ENCODE measurements around the gene SPSB4. TPM values are rescaled to one million over a fixed set of nuclear protein-coding genes. Genes with fewer than 3 reads are reported as not detected.
A peak's percentile ranks its signal among the peaks of the same experiment; 100 is the strongest.

The SPSB4 gene
- total and polyA plus RNA-seq, 2 of the 13 experiments (the other 11 are each of a cell fraction or from before 2014, with no cell fraction given), result not detected

DNA sequence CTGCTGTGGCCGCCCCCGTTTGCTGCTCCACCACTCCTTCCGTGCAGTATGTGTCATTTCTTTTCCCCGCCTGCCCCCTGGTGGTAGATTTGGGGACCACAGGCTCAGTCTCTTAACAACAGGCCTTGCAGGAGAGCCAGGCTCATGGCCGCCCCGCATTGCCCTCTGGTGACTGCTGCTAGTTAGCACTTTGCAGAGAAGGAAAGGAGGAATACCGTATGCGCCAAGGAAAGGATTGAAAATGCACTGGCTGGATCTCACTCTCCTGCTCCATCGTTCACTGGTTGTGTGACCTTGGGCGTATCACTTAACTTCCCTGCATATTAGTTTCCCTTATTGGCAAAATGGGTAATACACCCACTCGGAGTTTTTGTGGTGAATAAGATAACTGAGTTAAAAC, 141.2 kb downstream of the SPSB4 start (continued):
- TF ChIP-seq ZFP36L2 (CRISPR knock-in tag; IDR thresholded peaks at IDR 0.05), result no peak
- TF ChIP-seq IKZF1 (IDR thresholded peaks at IDR 0.05), result no peak
- no peak for TF ChIP-seq ZNF776 (CRISPR knock-in tag; IDR thresholded peaks at IDR 0.05)
- TF ChIP-seq ZNF775 (CRISPR knock-in tag; IDR thresholded peaks at IDR 0.05; ENCODE audit: borderline replicate concordance), result no peak
- peak; percentile 32; the same call in 1 of the 2 replicates for TF ChIP-seq YEATS2 (CRISPR knock-in tag; IDR thresholded peaks at IDR 0.05; ENCODE audit: borderline replicate concordance)
- TF ChIP-seq, protein P1, sequence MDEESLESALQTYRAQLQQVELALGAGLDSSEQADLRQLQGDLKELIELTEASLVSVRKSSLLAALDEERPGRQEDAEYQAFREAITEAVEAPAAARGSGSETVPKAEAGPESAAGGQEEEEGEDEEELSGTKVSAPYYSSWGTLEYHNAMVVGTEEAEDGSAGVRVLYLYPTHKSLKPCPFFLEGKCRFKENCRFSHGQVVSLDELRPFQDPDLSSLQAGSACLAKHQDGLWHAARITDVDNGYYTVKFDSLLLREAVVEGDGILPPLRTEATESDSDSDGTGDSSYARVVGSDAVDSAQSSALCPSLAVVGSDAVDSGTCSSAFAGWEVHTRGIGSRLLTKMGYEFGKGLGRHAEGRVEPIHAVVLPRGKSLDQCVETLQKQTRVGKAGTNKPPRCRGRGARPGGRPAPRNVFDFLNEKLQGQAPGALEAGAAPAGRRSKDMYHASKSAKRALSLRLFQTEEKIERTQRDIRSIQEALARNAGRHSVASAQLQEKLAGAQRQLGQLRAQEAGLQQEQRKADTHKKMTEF (CRISPR knock-in tag; IDR thresholded peaks at IDR 0.05), result no peak
- TF ChIP-seq TP53 (CRISPR knock-in tag; conservative IDR thresholded peaks at IDR 0.05), result no peak
- TF ChIP-seq, protein P2, sequence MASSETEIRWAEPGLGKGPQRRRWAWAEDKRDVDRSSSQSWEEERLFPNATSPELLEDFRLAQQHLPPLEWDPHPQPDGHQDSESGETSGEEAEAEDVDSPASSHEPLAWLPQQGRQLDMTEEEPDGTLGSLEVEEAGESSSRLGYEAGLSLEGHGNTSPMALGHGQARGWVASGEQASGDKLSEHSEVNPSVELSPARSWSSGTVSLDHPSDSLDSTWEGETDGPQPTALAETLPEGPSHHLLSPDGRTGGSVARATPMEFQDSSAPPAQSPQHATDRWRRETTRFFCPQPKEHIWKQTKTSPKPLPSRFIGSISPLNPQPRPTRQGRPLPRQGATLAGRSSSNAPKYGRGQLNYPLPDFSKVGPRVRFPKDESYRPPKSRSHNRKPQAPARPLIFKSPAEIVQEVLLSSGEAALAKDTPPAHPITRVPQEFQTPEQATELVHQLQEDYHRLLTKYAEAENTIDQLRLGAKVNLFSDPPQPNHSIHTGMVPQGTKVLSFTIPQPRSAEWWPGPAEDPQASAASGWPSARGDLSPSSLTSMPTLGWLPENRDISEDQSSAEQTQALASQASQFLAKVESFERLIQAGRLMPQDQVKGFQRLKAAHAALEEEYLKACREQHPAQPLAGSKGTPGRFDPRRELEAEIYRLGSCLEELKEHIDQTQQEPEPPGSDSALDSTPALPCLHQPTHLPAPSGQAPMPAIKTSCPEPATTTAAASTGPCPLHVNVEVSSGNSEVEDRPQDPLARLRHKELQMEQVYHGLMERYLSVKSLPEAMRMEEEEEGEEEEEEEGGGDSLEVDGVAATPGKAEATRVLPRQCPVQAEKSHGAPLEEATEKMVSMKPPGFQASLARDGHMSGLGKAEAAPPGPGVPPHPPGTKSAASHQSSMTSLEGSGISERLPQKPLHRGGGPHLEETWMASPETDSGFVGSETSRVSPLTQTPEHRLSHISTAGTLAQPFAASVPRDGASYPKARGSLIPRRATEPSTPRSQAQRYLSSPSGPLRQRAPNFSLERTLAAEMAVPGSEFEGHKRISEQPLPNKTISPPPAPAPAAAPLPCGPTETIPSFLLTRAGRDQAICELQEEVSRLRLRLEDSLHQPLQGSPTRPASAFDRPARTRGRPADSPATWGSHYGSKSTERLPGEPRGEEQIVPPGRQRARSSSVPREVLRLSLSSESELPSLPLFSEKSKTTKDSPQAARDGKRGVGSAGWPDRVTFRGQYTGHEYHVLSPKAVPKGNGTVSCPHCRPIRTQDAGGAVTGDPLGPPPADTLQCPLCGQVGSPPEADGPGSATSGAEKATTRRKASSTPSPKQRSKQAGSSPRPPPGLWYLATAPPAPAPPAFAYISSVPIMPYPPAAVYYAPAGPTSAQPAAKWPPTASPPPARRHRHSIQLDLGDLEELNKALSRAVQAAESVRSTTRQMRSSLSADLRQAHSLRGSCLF (CRISPR knock-in tag; IDR thresholded peaks at IDR 0.05; ENCODE audit: borderline replicate concordance), result no peak
- TF ChIP-seq, protein P3, sequence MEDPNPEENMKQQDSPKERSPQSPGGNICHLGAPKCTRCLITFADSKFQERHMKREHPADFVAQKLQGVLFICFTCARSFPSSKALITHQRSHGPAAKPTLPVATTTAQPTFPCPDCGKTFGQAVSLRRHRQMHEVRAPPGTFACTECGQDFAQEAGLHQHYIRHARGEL (CRISPR knock-in tag; IDR thresholded peaks at IDR 0.05), result no peak
- TF ChIP-seq NR2F1 (CRISPR knock-in tag; IDR thresholded peaks at IDR 0.05), result no peak
- TF ChIP-seq, protein P4, sequence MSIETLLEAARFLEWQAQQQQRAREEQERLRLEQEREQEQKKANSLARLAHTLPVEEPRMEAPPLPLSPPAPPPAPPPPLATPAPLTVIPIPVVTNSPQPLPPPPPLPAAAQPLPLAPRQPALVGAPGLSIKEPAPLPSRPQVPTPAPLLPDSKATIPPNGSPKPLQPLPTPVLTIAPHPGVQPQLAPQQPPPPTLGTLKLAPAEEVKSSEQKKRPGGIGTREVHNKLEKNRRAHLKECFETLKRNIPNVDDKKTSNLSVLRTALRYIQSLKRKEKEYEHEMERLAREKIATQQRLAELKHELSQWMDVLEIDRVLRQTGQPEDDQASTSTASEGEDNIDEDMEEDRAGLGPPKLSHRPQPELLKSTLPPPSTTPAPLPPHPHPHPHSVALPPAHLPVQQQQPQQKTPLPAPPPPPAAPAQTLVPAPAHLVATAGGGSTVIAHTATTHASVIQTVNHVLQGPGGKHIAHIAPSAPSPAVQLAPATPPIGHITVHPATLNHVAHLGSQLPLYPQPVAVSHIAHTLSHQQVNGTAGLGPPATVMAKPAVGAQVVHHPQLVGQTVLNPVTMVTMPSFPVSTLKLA (IDR thresholded peaks at IDR 0.05), result no peak
- no peak for TF ChIP-seq ZNF660 (CRISPR knock-in tag; IDR thresholded peaks at IDR 0.05; ENCODE audit: borderline replicate concordance, low read depth)
- TF ChIP-seq, protein P5, sequence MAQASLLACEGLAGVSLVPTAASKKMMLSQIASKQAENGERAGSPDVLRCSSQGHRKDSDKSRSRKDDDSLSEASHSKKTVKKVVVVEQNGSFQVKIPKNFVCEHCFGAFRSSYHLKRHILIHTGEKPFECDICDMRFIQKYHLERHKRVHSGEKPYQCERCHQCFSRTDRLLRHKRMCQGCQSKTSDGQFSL (CRISPR knock-in tag; IDR thresholded peaks at IDR 0.05), result no peak
- TF ChIP-seq AGO2 (optimal IDR thresholded peaks at IDR 0.05; ENCODE audit: low read depth, low read length), result no peak
- TF ChIP-seq ZBTB21 (CRISPR knock-in tag; IDR thresholded peaks at IDR 0.05), result no peak
- TF ChIP-seq, protein P6, sequence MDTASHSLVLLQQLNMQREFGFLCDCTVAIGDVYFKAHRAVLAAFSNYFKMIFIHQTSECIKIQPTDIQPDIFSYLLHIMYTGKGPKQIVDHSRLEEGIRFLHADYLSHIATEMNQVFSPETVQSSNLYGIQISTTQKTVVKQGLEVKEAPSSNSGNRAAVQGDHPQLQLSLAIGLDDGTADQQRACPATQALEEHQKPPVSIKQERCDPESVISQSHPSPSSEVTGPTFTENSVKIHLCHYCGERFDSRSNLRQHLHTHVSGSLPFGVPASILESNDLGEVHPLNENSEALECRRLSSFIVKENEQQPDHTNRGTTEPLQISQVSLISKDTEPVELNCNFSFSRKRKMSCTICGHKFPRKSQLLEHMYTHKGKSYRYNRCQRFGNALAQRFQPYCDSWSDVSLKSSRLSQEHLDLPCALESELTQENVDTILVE (CRISPR knock-in tag; IDR thresholded peaks at IDR 0.05), result no peak
- no peak for TF ChIP-seq ZNF670 (CRISPR knock-in tag; IDR thresholded peaks at IDR 0.05; ENCODE audit: borderline replicate concordance)
- no peak for TF ChIP-seq POGZ (CRISPR knock-in tag; IDR thresholded peaks at IDR 0.05)
- TF ChIP-seq ZNF124 (CRISPR knock-in tag; IDR thresholded peaks at IDR 0.05), result no peak
- no peak for TF ChIP-seq ARHGAP35 (CRISPR knock-in tag; IDR thresholded peaks at IDR 0.05; ENCODE audit: borderline replicate concordance)
